K562 (cell line): ENCODE results near the gene SLC25A40. TPM values are rescaled to one million over a fixed set of nuclear protein-coding genes. Genes with fewer than 3 reads are reported as not detected.

Experiments used
- BACH1 ChIP-seq: fragments of 200-800 bp; sonication (Bioruptor generic); IDR thresholded peaks from 2 replicates; pipeline ENCODE4 v1.6.1; 2016; ENCODE audit warnings: missing genetic modification characterization, missing compliant biosample characterization
- BRD4 ChIP-seq: fragments of 200-600 bp; sonication (generic); IDR thresholded peaks from 2 replicates; pipeline ENCODE4 v1.6.1; 2017; ENCODE audit warnings: inconsistent platforms
- CBFA2T2 ChIP-seq: fragments of 450-650 bp; conservative IDR thresholded peaks from 2 replicates; pipeline ENCODE4 v1.6.1; 2017; ENCODE audit warnings: mild to moderate bottlenecking
- EWSR1 ChIP-seq: fragments of 450-650 bp; IDR thresholded peaks from 2 replicates; pipeline ENCODE4 v1.6.1; 2018; ENCODE audit warnings: borderline replicate concordance, mild to moderate bottlenecking, low read depth, moderate library complexity; ENCODE audit not compliant: partially characterized antibody
- GTF2A2 ChIP-seq: IDR thresholded peaks from 2 replicates; pipeline ENCODE4 v1.6.1; 2016; ENCODE audit warnings: mild to moderate bottlenecking, missing genetic modification characterization, missing compliant biosample characterization
- HCFC1 ChIP-seq: IDR thresholded peaks from 2 replicates; pipeline ENCODE4 v1.6.1; 2012; ENCODE audit warnings: low read depth, low read length, improper control_type of control experiment
- HMBOX1 ChIP-seq: sonication (generic); IDR thresholded peaks from 2 replicates; pipeline ENCODE4 v1.6.1; 2016
- KDM4B ChIP-seq, 2 experiments: fragments of 450-650 bp in 1 of 2; sonication (generic) in 1 of 2; IDR thresholded peaks; 2 replicates each; pipeline ENCODE4 v1.6.1; 2016 to 2017; ENCODE audit warnings: borderline replicate concordance in 2 of 2, antibody characterized with exemption in 1 of 2, low read depth in 1 of 2, mild to moderate bottlenecking in 1 of 2
- MEF2A ChIP-seq: IDR thresholded peaks from 2 replicates; pipeline ENCODE4 v1.6.1; 2011; ENCODE audit warnings: low read depth, mild to moderate bottlenecking, low read length, moderate library complexity; ENCODE audit not compliant: control insufficient read depth
- MEF2D ChIP-seq: conservative IDR thresholded peaks from 2 replicates; pipeline ENCODE4 v1.6.1; 2016; ENCODE audit warnings: low read depth, missing genetic modification characterization, missing compliant biosample characterization
- NFIX ChIP-seq: fragments of 250-450 bp; sonication (Bioruptor Pico); IDR thresholded peaks from 2 replicates; pipeline ENCODE4 v1.4.0; 2020; ENCODE audit warnings: low read depth, mild to moderate bottlenecking, moderate library complexity
- POLR2A ChIP-seq: fragments of 450-650 bp; conservative IDR thresholded peaks from 2 replicates; pipeline ENCODE4 v1.6.1; 2016
- POLR2AphosphoS2 ChIP-seq: IDR thresholded peaks from 2 replicates; pipeline ENCODE4 v1.6.1; 2012; ENCODE audit warnings: low read length, improper control_type of control experiment
- POLR3G ChIP-seq: IDR thresholded peaks from 2 replicates; pipeline ENCODE4 v1.6.1; 2011; ENCODE audit not compliant: insufficient read length, insufficient replicate concordance; ENCODE audit errors: extremely low read depth
- RBBP5 ChIP-seq: fragments of 200-600 bp; sonication (generic); IDR thresholded peaks from 2 replicates; pipeline ENCODE4 v1.6.1; 2012; ENCODE audit warnings: borderline replicate concordance, mild to moderate bottlenecking, low read length, control low read depth, inconsistent platforms; ENCODE audit not compliant: insufficient read depth, poor library complexity, severe bottlenecking
- SAFB2 ChIP-seq: fragments of 200-400 bp; formaldehyde crosslinking; IDR thresholded peaks from 2 replicates; pipeline ENCODE4 v1.6.1; 2018; ENCODE audit warnings: borderline replicate concordance, low read length, low read depth, moderate library complexity; ENCODE audit not compliant: severe bottlenecking
- TAL1 ChIP-seq: fragments of 450-650 bp; IDR thresholded peaks from 2 replicates; pipeline ENCODE4 v1.6.1; 2016; ENCODE audit warnings: mild to moderate bottlenecking
- TRIM25 ChIP-seq: fragments of 450-650 bp; IDR thresholded peaks from 2 replicates; pipeline ENCODE4 v1.7.0; 2016; ENCODE audit warnings: borderline replicate concordance
- UBTF ChIP-seq, 2 experiments: IDR thresholded peaks; 2 replicates each; pipeline ENCODE4 v1.6.1; 2012; ENCODE audit warnings: improper control_type of control experiment in 2 of 2, low read depth in 2 of 2, low read length in 2 of 2, borderline replicate concordance in 1 of 2
- ZBTB8A ChIP-seq: fragments of 450-650 bp; IDR thresholded peaks from 2 replicates; pipeline ENCODE4 v1.6.1; 2018; ENCODE audit warnings: mild to moderate bottlenecking, moderate library complexity; ENCODE audit not compliant: partially characterized antibody
- ZNF583 ChIP-seq: fragments of 250-450 bp; sonication (Bioruptor Pico); IDR thresholded peaks from 2 replicates; pipeline ENCODE4 v1.4.0; 2020
- ZNF668 ChIP-seq: fragments of 250-450 bp; sonication (Bioruptor Pico); IDR thresholded peaks from 2 replicates; pipeline ENCODE4 v1.8.0; 2022; ENCODE audit warnings: mild to moderate bottlenecking, inconsistent platforms
- ZNF740 ChIP-seq, 3 experiments: fragments of 200-800 bp in 1 of 3; sonication (Bioruptor generic) in 1 of 3; sonication (generic) in 1 of 3; formaldehyde crosslinking in 1 of 3; IDR thresholded peaks; 2 replicates each; pipeline versions ENCODE4 v1.6.1 to v1.8.0; 2016 to 2022; ENCODE audit warnings: mild to moderate bottlenecking in 2 of 3, missing compliant biosample characterization in 2 of 3, missing genetic modification characterization in 2 of 3, missing genetic modification reagents in 1 of 3
- polyA plus RNA-seq, 8 experiments: library from polyadenylated mRNA; depleted of rRNA in 4 of 8; stranded (reverse) in 5 of 8; unstranded in 3 of 8; fragments of >200 nt; fragmentation: Nextera tagmentation in 2 of 8; fragmentation: Illumina TruSeq in 1 of 8; extraction: Ambion mirVana in 2 of 8; extraction: Trizol in 1 of 8; gene quantifications; 2 replicates each; pipeline versions ENCODE4 v1.2.1 to v1.2.3, GENCODE V29; 2011 to 2014; ENCODE audit warnings: inconsistent platforms in 1 of 8, missing spikeins in 1 of 8
- total RNA-seq, 7 experiments: library from RNA; depleted of rRNA in 6 of 7; stranded (reverse); fragments of >200 nt in 6 of 7; fragmentation: Illumina TruSeq in 2 of 7; extraction: Trizol in 2 of 7; gene quantifications; 2 replicates each; pipeline versions ENCODE4 v1.2.1 to v1.2.3, GENCODE V29; 2011 to 2021; ENCODE audit warnings: low replicate concordance in 1 of 7

SLC25A40 gene
- total and polyA plus RNA-seq, 9 of the 15 experiments (the other 6 are each of a cell fraction or from before 2014, with no cell fraction given) = 6.7 to 44.0 (median 26.5) TPM

GRCh38 chr7:87876869-87877234 lies 692 bp upstream of the SLC25A40 start (continued):
- TF ChIP-seq HCFC1 (no peak), EWSR1 (no peak), HMBOX1 (no peak), MEF2A (no peak), POLR2A (no peak), KDM4B (IDR thresholded peaks at IDR 0.05; ENCODE audit: borderline replicate concordance in 2 of 2, low read depth in 1 of 2) (no peak), TRIM25 (no peak), TAL1 (no peak), ZNF668 (CRISPR knock-in tag) (no peak), CBFA2T2 (no peak), ZNF740 (CRISPR knock-in tag; IDR thresholded peaks at IDR 0.05) (no peak), ZNF740 (tag; IDR thresholded peaks at IDR 0.05) (no peak), BRD4 (0 out of 2 replicates have a peak, but pooled peaks have one; percentile 76), GTF2A2 (tag) (no peak), RBBP5 (peak; percentile 70), UBTF (IDR thresholded peaks at IDR 0.05; ENCODE audit: borderline replicate concordance in 1 of 2, low read depth in 2 of 2, low read length in 2 of 2) (peak; percentile 57 to 76; a peak in 3 of 4 replicates), ZNF583 (no peak), SAFB2 (no peak), NFIX (CRISPR knock-in tag) (no peak), MEF2D (tag) (no peak), POLR3G (no peak), ZBTB8A (no peak), BACH1 (tag) (no peak), POLR2AphosphoS2 (no peak)
